Middle frontal gyrus (tissue), 1 donor: ENCODE data around the gene TRIM28.
"Not testable (repeated sequence)": the region's sequence is repeated elsewhere in the genome, so short reads cannot be mapped to it uniquely, and the experiment has no call there.

Experiments
- DNase-seq: peaks from one replicate; pipeline ENCODE4 v3.0.0-alpha.2; 2015; ENCODE audit warnings: low spot score; ENCODE audit errors: extremely low spot score

Gene TRIM28

DNA sequence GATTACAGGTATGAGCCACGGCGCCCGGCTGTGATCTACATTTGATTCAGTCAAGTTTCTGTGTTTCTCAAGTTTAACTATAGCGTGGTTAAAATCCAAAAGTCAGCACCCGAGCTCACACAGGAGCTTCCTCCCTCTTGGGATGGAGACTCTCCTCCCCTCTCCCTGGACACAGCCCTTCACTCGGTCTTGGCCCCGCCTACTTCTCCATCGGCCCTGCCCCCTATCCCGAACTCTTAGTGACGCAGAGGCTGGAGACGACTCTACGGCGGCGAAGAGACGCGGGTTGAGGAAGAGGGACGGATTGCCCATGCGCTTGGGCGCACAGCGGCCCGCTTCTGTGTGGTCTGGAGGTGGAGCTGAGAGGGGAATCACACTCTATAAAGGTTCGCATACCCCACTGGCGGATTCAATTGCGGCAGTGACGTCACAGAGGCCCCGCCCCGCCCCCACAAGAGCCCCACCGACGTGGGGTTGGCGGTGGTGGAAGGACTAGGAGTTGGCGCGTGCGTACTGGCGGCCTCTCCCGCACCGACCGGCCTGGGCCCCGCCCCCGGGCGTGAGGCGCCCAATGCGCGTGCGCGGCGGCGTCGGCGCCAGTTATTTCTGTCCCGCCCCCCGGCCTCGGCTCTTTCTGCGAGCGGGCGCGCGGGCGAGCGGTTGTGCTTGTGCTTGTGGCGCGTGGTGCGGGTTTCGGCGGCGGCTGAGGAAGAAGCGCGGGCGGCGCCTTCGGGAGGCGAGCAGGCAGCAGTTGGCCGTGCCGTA is at the start of gene TRIM28:
Gene TRIM28, plus strand, starts transcription at position 239 of the 765 bp plus-strand sequence. CDS start 694 bp downstream, outside the sequence.
- DNase-seq, result peak; percentile 97

DNA sequence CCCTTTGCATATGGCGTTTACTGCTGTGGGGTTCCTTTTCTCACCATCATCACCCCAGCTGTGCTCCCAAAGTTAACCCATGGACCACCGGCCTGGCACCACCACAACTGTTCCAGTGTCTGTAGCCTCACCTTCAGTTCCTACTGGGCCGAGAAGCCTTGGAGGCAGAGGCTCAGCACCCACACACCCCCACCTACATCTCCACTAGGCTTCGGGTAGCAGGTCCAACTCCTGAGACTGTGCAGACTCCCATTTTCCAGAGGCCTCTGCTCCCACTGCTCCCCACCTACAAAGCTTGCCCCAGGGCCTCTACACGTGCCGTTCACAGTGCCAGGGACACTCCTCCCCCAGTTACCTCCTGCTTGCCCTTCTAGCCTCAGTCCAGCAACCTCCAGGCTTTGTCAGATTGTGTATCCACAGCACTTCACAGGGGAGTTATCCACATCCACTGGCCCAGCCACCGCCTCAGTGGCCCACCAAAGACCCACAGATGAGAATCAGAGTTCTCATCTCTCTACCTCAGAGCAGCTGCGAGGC is 46.2 kb upstream of the TRIM28 start:
- DNase-seq, result no peak

DNA sequence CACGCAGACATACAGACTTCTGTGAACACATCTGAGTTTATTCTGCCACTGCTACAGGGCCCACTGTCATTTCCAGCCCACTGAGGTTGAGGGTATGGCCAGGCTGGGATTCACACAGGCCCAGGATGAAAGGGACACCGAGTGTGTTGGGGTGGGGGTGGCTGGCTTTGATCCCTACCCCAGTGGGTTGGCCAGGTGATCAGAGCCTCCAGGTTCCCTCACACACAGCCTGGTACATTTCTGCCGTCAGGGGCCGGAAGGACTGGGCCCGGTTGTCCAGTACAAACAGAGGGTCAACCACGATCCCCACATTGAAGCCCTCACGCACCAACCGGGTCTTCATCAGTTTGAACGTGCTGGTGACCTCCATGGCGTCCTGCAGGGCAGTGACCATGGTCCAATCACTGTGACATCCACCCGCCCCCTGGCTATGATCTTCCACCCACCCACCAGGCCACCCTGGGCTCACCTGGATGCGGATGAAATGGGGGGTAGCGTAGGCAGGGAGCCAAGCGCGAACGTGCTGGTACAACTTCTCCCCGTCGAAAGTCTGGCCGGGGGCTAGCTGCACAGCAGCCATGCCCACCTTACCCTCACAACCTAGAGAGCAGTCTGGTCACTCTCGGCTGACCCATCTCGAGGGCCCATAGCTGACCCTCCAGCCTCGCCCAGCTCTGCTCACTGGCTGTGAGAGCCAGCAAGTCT is 45.4 kb upstream of the TRIM28 start:
- no peak for DNase-seq

DNA sequence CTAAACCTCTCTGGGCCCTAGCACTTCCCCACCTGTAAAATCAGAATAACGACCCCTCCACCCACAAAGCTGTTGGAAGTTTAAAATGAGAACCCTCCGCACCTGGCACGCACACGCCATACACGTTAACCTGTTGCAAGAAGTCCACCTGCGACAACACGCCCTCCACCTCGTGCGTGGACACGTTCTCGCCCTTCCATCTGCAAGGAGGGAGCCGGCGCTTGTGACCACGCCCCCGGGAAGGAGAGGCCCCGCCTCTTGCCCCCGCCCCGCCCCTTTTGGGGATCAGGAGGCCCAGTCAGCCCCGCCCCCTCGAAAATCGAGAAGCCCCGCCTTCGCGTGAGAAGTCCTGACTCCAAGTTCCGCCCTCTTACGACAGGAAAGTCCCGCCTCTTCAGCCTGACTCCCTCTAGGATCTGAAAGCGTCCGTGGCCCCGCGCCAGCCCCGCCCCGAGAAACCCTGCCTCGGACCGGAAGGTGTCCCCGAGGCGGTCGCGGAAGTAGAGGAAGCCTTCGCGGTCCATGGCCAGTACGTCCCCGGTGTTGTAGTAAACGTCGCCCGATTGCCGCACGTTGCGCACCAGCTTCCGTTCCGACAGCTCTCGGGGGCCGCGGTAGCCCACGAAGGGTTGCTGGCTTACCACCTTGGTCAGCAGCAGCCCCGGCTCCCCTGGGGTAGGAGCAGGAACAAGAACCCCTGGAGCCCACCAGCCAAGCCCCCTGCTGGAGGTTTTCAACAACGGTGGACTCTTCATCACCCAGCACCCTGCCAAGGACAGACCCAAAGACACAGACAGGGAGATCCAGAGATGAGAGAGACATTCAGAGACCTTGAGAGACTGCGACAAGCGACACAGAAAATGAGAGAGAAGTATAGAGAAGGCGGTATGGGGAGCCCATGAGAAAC is 44.6 kb upstream of the TRIM28 start:
- peak; percentile 99 for DNase-seq

DNA sequence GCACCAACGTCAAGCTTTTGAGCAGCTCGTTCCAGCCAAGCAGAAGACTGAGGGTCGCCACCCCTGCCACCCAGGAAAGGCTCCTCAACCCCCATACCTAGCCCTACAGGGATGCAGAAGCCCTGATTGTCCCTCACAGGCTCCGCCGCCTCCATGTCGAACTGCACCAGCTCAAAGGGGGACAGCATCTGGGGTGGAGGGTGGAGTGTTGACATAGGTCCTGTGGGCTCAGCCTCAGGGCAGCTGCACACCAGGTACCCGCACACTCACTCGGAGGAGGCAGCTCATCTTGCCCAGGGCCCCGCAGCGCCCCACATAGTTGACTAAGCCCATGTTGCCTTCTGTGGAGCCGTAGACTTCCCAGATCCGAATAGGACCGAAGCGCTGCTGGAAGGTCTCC is 43.6 kb upstream of the TRIM28 start:
- no peak for DNase-seq

DNA sequence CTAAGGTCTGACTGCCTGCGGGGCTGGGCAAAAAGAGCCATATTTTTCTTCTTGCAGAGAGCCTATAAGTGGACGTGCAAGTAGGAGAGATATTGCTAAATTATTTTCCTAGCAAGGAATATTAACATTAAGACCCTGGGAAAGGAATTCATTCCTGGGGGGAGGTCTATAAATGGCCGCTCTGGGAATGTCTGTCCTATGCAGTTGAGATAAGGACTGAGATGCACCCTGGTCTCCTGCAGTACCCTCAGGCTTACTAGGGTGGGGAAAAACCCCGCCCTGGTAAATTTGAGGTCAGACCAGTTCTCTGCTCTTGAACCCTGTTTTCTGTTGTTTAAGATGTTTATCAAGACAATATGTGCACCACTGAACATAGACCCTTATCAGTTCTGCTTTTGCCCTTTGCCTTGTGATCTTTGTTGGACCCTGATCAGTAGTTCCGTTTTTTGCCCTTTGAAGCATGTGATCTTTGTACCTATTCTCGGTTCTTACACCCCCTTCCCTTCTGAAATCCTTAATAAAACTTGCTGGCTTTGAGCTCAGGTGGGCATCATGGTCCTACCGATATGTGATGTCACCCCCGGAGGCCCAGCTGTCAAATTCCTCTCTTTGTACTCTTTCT is 36.2 kb upstream of the TRIM28 start:
- DNase-seq, result not testable (repeated sequence)

DNA sequence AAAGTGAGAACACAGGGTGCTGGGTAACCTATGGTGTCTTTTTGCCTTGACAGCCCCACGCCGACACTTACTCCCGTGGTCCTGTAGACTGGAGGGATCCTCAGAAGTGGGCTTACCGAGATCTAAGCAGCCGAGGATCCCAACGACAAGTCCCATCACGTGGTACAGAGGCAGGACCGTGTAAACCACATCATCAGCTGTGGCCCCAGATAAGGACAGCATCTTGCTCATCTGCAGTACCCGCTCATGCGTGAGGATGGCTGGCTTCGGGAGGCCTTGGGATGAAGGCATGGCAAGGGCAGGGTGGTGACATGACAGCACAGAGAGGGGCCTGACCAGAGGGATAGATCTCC is 34.2 kb upstream of the TRIM28 start:
- DNase-seq, result no peak

DNA sequence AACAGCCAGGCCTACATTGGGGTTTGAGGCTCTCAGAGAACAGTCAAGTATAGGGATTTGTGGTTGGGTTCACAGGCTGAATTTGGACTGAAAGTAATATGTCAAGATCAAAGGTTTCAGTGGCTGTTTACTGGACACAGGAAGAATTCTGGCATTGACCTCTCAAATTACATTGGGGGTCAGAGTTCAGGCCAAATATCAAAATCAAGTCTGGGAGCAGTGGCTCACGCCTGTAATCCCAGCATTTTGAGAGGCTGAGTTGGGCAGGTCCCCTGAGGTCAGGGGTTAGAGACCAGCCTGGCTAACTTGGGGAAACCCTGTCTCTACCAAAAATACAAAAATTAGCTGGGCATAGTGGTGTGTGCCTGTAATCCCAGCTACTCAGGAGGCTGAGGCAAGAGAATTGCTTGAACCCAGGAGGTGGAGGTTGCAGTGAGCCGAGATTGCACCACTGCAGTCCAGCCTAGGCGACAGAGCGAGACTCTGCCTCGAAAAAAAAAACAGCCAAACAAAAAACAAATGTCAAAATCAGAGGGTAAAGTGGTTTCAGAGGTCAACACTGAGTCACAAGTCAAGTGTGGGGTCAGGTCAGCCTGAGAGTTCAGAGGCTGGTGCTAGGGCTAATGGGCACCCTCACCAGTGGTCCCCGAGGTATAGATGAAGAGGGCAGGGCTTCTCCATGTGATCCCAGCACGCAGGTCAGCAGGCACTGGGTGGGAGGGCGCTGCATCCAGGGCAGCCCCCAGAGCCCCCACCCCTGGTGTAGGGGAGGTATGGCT is 33.6 kb upstream of the TRIM28 start:
- no peak for DNase-seq

DNA sequence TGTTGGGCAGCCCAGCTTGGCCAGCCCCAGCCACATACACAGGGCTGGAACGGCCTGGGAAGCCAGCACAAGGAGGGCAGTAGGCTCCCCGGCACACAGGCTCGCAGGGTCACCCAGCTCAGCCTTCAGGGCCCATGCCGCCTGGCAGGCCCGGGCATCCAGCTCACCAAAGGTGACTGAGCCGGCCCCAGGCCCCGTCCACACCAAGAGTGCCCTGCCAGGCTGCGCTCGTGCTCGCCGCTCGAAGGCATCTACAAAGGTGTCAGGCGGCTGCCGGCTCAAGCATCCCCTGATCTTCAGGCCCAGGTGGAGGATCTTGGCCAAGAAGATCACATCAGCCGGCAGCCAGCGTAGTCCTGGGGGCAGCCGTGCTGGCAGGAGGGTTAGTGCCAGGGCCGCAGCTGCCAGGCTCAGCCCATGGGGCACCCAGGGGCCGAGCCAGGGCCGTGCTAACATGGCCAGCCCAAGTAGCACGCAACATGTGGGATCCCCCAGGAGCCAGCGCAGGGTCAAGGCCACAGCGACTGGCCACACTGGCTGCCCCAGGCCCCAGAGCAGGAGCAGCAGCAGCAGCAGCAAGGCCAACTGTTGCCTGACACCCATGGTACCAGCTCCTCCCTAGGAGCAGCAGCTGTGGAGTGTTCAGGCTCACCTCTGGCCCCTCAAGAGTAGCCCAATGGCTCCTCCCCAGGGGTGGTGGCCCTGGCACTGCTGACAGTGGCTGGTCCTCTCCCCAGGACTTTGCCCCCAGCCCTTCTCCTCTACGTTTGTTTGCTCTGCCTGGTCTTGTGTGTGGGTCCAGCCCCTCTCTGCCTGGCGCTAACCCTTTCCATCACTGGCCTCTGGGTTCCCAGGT is 32.3 kb upstream of the TRIM28 start, which contains the start of gene SLC27A5:
Gene SLC27A5, minus strand, starts transcription at position 640 of the 856 bp plus-strand sequence. Its CDS starts 37 bp downstream, at position 603.
- DNase-seq, result no peak

DNA sequence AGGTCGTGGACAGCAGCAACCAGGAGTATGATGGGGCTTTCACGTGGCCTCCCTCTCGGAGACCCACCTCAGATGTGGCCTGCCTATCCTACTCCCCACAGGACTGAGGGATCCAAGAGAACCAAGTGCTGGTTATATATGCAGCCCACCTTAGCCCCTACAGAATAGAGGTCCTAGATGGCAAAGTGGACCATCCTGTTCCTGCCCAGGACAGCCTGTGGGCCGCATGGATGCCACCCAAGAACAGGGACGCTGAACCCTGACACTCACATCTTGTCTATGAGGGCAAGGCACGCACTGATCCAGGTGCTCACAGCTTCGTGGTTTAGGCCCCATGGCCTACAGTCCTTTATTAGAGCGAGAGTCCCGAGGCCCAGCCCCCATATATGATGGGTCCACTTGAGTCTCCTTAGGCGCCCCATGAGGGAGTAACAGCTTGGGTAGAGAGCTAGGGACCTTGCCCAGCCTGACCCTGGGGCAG is 30.6 kb upstream of the TRIM28 start:
- no peak for DNase-seq

DNA sequence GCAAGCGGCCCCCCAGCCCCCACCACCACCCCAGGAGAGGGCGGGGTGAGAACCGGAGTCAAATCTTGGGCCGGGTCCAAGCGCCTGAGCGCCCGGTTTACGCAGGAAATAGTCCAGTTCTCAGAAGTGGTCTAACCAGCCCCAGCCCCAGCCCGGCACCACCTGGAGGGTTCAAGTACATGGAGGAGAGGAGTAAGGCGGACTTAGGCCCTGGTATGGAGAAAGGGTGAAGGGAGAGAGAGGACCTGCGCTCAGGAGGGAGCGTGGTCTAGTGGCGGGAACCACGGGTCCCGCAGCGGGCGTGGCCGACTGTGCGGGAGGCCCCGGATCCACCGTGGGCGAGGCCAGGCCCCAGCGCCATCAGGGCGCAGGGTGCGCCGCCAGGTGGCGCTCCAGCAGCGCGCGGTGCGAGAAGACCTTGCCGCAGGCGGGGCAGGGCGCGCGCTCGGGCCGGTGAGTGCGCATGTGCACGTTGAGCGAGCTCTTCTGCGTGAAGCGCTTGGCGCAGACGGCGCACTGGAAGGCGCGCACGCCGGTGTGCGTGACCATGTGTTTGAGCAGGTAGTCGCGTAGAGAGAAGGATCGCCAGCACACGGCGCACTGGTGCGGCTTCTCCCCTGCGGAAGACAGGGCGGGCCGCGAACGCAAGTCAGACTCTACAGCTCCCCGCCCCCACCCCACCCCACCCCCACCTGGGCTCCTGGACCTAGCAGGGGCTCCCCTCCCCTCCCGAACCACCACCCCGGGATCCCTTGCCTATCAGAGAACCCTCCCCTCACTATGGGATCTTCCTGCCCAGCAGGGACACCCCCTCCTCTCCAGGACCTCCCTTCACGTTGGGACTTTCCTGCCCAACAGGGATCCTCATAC is 29.9 kb upstream of the TRIM28 start:
- peak; percentile 84 for DNase-seq

DNA sequence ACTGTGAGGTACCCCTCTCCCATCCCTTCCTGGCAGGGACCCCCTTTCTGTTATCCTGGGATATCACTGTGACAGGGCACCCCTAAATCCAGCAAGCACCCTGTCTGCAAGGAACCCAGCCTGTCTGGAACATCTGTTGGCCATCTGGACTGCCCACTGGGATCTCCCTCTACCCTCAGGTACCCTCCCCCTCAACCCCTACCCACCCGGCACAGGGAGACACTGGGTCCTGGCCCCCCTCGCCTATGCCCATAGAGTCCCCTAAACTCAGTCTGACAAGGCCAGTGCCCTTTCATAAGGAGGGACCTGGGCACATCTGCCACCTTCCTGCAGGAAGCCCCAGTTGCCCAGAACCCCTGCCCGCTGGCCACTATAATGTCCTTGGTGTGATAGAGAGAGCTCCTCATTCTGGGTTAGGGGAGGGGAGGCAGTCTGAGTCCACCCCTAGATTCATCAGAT is 29.3 kb upstream of the TRIM28 start:
- DNase-seq, result no peak

DNA sequence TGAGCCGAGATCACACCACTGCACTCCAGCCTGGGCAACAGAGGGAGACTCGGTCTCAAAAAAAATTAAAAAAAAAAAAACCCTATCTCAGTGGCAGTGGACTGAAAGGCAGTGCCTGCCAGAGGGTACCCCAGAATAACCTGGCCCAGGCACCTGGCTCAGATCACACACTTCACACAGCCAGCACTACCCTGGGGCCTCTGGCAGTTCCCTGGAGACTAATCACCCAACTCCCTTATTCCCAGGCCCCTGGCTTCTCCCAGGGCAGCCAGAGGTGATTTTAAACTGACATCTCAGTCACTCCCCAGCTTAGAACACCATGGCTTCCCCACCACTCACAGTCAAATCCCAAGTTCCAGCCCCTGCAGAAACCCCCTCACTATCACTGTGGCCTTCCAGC is 28.6 kb upstream of the TRIM28 start:
- no peak for DNase-seq

DNA sequence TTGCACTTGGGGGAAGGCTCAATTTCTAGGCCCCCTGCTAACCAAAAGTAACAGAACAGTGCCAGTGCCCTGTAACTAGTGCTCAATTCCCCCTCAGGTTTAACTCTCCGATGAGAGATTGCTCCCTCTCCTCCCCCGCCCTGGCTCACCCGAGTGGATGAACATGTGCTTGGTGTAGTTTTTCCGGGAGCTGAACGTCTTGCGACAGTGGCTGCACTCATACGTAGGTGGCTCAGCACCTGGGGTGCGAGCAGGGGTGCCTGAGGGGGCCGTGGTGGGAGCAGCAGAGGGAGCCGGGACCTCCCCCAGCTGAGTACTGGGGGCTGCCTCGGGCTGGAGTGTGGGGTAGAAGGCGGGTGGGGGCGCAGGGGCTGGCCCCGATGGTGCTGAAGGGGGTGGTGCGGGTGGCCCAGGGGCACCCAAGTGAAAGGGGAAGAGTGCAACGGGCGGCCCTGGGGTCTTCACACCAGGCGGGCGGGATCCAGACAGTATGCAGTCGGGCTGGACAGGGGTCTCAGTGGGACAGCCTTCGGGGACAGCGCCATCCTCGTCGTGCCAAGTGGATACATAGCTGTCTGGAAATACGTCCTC is 27.5 kb upstream of the TRIM28 start:
- DNase-seq, result no peak

DNA sequence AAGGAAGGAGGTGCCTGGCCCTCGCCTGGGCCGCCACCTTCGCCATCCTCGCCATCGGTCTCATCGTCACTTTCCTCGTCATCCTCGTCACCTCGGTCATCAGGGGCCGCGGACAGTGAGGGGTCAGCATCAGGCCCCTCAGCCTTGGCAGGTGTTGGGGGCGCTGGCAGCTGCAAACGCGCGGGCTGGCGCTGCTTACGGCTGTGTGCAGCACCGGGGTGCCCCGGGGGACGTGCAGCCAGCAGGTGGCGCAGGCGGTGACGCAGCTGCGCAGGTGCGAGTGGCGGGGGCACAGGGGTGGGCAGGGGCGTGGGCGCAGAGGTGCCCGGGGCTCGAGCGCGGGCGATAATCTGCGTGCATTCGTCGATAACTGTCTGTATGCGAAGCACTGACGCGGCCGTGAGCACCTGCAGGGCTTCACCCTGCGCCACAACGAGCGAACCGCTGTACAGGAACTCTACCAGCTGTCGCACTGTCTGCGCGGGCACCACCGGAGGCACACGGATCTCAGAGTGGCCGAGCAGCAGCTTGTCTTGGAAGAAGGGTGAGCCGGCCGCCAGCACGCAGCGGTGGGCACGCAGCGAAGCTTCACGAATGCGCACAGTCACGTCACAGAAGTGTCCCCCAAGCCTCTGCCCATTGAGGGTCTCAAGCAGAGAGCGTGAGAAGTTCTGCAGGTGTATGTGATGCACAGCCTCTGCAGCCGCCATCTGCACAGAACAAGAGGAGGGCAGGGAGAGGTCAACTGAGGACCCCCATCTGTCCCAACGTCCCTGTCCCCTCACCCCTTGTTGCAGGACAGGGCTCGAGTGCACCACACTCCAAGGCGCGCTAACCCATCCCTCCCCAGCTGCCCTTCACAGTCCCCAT is 26.7 kb upstream of the TRIM28 start:
- no peak for DNase-seq

DNA sequence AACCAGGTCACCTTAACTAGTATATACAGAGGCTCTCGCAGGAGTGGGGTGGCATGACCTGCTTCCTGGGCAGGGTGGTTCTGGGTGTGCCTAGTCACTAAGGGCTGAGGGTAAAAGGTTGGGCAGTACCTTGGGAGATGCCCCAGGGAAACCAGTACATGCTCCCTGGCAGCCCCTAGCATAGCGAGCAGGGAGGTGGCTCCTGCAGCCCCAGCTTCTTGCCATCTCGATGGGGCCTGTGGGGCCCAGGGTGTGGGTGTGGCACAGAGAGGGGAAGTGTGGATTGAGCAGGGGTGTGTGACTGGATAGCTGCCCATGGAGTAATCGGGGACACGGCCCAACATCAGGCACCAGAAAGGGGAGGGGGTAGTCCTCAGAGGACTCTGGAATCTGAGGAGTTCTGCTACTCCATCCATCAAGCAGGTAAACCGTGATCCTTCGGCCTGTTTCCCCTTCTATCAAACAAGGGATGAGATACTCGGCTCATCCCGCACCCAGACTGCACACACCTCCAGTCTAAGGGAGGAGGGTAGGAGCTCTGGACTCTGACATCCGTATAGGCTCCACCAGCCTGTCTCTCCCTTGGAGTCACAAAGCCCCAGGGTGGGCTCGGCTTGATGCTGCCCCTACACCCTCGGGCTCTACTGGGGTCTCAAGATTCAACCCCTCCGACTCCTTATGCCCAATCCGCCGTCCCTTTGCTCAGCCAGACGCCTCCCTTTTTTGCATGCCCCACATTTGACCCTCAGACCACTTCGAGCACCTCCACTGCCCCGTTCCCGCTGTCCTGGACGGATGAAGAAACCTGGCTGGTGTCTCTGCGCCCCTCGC is 25.4 kb upstream of the TRIM28 start:
- DNase-seq, result no peak
